GM12873 (cell line): ENCODE results near the gene OTOF.

ENCODE experiments used
- TF ChIP-seq, protein P1 (sequence below): IDR thresholded peaks from 2 replicates; pipeline ENCODE4 v1.5.1; 2012; ENCODE audit warnings: low read depth, mild to moderate bottlenecking, moderate library complexity, low read length, control low read depth; ENCODE audit not compliant: insufficient read depth; ENCODE audit errors: missing control alignments

Gene OTOF

DNA sequence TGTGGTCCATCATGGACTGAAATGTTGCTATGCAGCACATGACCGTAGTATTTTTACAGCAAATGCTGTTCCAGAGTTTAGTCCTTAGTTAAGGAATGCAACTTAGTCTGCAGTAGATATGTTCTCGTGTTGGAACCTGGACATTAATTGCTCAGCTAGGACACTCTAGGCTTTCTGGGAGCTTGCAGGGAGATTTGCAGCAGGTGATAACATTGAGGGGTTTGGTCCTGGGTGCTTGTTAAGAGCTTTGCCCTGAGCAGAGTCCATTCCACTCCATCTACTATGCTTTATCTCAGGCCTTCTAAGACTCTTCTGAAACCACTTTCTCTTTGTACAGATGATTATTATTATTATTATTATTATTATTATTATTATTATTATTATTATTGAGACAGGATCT, 49.1 kb downstream of the OTOF start:
- TF ChIP-seq, protein P1, sequence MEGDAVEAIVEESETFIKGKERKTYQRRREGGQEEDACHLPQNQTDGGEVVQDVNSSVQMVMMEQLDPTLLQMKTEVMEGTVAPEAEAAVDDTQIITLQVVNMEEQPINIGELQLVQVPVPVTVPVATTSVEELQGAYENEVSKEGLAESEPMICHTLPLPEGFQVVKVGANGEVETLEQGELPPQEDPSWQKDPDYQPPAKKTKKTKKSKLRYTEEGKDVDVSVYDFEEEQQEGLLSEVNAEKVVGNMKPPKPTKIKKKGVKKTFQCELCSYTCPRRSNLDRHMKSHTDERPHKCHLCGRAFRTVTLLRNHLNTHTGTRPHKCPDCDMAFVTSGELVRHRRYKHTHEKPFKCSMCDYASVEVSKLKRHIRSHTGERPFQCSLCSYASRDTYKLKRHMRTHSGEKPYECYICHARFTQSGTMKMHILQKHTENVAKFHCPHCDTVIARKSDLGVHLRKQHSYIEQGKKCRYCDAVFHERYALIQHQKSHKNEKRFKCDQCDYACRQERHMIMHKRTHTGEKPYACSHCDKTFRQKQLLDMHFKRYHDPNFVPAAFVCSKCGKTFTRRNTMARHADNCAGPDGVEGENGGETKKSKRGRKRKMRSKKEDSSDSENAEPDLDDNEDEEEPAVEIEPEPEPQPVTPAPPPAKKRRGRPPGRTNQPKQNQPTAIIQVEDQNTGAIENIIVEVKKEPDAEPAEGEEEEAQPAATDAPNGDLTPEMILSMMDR, result no peak

DNA sequence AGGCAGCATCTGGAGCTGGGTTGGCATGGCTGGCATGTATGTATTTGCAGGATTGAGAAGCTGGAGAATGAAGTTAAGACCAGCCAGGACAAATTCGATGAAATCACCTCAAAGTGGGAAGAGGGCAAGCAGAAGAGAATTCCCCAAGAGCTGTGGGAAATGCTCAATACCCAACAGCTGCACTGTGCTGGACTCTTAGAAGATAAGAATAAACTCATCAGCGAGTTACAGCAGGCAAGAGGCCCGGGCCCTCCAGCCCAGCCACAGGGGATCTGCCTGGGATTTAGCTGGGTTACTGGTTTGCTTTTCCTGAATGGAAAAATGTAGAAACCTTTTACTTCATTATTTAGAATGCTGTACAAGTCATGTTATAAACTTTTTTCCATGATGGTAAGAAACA, 53.7 kb downstream of the OTOF start:
- TF ChIP-seq, protein P1, result no peak

DNA sequence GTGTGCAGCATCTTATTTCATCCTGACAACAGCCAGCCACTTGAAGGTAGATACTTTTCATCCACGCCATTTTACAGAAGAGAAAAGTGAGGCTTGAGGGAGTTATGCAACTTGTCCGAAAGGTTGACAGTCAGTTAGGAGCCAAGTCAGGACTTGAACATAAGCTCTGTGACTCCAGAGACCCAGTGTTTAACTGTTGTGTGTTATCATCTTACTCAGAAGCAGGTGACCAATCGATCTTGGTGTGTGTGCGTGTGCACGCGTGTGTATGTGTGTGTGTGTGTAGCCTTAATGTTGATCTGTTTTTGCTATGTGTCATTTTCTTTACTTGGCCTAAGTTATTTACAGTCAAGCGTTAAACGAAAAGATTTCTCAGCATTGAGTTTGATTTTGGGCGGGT, 54.2 kb downstream of the OTOF start:
- TF ChIP-seq, protein P1, result no peak

DNA sequence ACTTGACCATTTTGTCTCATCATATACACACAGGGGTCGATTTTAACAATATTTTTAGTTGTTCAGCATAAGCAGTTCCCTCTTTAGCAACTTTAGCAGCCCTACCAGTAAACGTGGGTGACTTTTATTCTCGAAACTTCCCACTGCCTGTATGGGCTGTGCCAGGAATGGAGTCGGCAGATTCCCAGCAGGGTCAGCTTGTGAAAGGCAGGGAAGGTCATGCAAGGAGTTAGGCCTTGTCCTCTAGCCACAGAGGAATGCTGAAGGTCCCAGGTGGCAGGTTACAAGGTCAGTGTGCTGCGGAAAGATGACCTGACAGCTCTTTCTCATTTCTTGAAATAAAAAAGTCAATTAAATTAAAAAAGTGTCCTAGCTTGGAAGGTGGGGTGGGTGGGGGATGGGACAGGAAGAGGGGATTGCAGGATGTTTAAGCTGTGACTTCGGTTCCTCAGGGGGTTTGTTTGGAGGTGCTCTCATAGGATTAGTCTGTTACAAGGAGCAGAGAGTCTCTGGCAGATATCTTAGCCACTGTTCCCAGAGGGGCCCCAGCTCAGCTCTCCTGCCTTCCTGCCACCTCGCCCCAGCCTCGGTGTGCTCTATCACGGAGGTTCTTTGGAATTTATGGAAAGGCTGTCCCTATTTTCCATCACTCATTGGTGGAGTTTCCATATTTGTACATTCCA, 54.8 kb downstream of the OTOF start:
- TF ChIP-seq, protein P1, result no peak

DNA sequence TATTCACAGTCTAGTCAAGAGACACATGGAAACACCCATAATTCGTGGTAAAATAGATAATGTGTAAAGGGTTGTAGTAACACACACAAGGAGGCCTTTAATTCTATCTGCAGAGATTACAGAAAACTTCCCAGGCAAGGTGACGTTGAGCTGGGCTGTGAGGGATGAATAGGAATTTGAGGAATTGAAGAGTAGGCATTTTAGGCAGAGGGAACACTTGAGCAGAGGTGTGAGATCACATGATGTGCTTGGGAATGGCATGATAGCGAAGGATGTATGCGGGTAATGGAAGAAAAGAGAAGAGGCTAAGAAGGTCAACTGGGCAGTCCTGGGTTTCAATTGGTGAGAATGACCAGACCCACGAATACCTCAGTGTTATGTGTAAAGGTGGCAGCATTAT, 56.0 kb downstream of the OTOF start:
- TF ChIP-seq, protein P1, result no peak

DNA sequence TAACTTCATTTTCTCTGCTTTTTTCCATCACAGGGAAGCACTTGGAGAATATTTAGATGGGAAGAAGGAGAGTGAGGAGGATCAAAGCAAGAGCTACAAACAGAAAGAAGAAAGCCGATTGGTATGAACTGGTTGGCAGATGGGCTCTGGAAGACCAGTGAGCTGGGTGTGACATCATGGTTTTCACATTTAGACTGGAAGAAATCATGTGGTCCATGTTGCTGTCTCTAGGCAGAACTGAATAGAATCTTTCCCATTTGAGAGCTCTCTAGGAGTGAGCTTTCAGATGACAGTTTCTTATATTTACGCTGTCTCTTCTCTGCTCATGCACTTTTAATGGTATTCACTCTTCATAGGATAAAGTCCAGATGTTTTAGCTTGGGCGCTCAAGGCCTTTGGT, 63.6 kb downstream of the OTOF start:
- TF ChIP-seq, protein P1, result no peak

DNA sequence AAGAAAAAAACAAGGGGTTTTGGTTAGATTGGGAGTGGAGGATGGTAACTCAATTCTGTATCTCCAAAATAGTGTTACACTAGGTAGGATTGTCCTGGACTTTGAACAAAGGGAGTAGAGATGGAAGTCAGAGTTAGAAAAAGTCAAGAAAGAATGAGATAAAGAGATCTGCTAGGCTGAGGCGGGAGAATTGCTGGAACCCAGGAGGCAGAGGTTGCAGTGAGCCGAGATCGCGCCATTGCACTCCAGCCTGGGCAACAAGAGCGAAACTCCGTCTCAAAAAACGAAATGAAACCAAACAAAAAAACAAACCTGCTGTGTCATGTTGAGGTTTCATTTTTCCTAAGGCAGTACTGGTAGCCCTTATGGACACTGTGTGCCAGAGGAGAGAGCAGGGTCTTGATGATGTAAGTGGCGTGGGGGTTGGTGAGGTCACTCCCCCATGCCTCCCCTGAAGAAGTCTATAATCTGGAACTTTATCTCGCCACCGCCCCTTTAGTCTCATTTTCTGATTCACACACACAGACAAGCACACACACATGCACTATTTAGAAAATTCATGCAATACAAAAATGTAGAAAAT, 65.7 kb downstream of the OTOF start:
- TF ChIP-seq, protein P1, result no peak
